ENCODE measurements around the gene TUSC2.
"Not testable (repeated sequence)": the region's sequence is repeated elsewhere in the genome, so short reads cannot be mapped to it uniquely, and the experiment has no call there.

The TUSC2 gene

DNA sequence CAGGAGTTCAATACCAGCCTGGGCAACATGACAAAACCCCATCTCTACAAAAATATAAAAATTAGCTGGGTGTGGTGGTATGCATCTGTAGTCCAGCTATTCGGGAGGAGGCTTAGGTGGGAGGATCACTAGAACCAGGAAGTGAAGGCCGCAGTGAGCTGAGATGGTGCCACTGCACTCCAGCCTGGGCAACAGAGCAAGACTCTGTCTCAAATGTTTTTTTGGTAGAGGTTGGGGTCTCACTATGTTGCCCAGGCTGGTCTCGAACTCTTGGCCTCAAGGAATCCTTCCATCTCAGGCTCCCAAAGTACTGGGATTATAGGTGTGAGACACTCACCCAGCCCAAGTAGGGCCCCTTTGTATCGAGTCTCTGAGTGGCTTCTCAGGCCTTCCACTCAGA lies 33.9 kb downstream of the TUSC2 start:
- DNase-seq (ENCODE audit: low spot score) = no peak

DNA sequence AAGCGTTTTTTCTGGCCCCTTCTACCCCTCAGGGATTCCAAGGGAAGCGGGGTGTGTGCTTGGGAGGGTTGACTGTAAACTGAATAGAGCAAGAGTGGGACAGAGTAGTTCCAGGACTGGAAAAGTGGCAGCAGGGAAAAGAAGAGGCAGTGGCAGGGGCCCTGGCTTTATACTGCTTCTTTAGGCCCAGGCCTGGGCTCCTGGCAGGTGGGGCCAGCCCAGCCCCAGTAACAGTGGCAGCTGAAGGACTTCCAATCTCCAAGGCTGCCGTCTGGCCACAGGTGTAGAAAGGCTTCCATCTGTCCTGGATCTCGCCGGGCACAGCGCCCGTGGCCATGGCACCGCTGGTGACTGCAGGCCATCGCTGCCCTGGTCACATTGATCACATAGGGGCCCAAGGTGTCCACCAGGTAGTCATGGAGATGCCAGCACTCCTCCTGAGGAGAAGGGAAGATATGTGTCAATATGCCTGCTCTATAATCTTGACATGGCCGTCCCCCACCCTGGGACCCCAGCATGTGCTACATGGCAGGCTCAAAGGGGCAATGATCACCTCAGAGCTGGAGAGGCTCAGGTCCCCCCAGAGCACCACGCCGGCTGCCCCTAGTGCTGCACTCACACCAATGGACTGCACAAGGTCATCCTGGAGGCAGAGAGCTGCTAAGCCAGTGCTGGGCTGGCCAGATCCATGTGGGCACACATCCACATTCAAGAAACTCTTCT lies 34.8 kb downstream of the TUSC2 start:
- no peak for DNase-seq (ENCODE audit: low spot score)

DNA sequence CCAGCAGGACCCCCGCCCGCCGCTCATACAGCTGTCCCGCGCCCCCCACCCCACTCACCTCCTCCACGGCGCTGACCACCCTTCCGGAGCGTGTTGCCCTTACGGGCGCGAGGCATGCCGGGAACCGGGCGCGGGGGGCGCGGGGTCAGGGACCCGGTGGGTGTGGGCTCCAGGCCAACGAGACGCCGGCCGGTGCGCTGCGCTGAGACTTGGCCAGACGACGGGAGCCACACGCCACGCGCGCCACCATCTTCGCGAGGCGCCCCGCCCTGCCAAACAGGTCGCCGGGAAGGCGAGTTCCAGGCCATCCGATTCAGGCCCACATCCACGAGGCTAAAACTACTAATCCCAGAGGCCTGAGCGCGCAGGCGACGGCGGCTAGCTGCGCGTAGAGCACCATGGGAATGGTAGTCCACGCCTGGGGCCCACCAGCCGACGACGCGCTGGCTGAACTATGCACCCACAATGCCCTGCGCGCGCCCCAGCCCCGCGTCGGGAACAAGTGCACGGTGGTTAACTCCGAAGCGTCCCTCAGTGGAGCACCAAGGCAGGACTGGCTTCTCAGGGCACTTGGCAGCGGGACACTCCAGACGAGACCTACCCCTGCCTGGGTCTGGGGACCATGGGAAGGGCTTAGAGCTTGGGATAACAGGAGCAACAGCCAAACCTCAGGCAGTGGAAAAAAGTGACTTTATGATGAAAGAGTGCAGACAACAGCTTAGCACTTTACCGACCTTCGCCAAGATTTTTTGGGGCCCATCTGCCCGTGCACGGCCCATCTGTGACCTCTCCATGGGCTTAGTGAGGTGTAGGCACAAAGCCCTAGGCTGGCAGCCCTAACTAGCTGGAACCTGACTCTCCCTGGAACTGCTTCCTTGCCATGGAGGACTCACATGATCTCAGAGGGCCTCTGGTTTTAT lies 35.6 kb downstream of the TUSC2 start, which contains the start of gene IFRD2:
IFRD2 (minus strand) TSS at position 271 of the 920 bp plus-strand sequence; CDS start at position 116, 155 bp downstream.
- peak; percentile 98 for DNase-seq (ENCODE audit: low spot score)

DNA sequence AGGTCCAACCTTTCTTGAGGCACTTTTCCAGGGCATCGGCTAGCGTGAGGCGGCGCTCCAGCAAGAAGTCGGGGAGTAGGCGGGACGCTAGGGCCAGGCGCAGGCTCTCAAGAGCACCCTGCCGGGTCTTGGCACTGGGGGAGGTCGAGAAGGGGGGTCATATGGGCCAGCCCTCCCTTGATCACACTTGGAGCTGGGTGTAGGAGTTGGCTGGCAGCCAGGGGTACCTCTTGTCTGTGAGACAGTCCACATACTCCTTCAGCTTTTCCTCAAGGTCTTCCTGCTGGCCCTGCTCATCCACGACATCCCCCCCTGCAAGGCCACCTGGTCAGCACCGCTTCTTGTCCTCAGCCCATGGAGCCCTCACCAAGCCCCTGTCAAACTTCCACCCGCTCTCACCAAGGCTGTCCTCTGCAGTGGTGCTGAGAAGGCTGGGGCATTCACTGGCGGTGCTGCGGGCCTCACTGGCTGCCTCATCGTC lies 37.8 kb downstream of the TUSC2 start:
- DNase-seq (ENCODE audit: low spot score) = no peak

DNA sequence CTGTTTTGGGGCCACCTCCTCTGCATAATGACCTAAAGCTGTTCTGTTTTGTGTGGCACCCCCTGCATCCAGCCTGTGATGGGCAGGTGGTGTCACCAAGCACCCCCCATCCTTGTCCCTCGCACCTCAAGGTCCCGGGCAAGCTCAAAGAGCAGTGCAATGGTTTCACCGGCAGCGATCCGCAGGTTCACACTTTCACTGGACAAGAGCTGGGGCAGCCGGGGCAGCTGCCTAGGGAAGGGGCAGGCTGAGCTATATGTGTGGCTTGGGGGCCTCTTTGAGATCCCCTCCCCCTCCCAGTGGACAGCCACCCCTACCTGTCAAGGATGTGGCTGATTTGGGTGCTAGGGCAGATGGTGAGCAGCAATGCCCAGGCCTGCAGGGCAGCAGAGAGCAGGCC lies 38.9 kb downstream of the TUSC2 start:
- DNase-seq (ENCODE audit: low spot score) = no peak

DNA sequence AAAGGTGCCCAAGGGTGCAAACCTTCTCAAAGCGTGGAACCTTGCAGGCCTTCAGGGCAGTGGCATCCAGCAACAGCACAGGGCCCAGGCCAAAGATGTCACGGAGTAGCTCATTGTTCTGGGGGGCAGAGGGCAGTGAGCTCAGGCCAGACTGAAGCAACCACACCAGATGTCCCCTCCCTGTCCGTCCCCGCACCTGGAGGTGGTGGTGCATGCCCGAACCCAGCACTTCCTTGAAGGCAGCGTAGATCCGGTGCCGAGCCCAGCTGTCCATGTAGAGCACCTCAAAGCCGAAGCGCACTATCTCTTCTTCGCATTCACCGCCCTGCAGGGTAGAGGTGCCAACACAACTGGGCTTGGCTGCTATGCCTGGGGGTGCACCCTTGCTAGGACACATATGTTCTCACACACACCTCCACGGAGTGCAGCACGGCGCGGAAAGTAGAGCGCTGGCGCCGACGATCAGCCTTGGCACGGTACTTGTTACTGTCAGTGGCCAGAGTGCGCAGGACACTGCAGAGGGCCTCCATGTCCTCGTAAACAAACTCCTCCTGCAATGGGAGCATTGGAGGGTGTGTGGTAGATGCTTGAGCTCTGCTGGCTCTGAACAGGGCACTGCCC lies 39.5 kb downstream of the TUSC2 start:
- no peak for DNase-seq (ENCODE audit: low spot score)

DNA sequence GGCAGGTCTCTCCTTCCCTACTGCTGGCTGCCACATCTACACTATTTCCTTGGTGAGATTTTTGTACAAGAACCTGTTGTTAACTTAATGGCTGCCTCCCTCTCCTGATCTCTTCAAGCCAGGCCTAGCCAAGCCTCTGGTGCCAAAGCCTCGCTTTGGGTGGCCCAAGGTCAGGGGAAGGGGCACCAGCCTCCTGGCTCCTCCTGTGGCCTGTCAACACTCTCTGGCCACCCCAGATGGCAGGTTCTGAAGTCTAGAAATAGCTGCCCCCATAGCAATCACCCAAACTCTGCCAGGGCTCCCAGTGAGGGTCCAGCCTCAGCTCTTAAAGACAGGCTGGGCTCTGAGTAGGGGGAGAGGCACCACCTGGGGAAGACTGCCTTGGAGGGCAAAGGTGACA lies 40.8 kb downstream of the TUSC2 start:
- DNase-seq (ENCODE audit: low spot score) = no peak

DNA sequence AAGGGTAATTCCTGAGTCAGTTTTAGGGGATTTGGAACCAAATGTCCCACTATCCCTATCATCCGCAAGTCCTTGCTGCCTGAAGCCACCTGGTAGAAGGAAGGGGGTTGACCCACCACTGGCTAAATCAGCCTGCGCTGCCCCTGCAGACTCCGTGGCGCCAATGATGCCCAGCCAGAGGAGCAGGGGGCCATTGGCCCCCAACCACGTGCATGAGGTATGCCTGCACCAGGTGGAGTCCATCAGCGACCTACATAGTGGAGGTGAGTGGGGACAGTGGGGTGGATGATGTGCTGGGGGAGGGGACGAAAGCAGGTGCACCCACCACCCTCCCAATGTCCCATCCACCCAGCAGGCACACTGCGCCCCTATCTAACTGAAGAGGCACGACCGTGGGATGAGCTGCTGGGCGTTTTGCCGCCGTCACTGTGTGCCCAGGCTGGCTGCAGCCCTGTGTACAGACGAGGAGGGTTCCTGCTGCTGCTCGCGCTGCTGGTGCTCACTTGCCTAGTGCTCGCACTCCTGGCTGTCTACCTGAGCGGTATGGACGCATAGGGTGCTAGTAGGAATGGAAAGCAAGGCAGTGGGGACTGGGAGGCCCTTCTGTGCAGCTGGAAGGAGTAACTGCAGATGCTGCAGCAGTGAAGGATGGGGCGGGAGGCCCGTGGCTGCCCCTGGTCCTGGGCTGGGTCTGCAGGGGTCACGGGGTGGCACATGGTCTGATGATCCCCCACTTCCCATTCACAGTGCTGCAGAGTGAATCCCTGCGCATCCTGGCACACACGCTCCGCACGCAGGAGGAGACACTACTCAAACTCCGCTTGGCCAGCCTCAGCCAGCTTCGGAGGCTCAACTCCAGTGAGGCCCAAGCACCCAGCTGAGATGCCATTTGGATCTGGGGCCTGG lies 41.4 kb downstream of the TUSC2 start:
- DNase-seq (ENCODE audit: low spot score) = no peak

DNA sequence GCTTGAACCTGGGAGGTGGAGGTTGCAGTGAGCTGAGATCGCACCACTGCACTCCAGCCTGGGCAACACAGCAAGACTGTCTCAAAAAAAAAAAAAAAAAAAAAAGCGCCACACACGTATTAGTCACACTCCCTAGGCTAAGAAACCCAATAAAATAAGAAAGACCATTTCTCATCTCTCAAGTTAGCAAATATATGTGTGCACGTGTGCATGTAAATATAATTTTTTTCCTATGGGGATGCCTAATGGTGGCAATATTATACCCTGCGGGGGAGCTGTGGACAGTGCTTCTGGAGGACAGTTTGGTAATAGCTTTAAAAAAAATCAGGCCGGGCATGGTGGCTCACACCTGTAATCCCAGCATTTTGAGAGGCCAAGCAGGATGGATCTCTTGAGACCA lies 43.9 kb downstream of the TUSC2 start:
- DNase-seq (ENCODE audit: low spot score) = not testable (repeated sequence)

DNA sequence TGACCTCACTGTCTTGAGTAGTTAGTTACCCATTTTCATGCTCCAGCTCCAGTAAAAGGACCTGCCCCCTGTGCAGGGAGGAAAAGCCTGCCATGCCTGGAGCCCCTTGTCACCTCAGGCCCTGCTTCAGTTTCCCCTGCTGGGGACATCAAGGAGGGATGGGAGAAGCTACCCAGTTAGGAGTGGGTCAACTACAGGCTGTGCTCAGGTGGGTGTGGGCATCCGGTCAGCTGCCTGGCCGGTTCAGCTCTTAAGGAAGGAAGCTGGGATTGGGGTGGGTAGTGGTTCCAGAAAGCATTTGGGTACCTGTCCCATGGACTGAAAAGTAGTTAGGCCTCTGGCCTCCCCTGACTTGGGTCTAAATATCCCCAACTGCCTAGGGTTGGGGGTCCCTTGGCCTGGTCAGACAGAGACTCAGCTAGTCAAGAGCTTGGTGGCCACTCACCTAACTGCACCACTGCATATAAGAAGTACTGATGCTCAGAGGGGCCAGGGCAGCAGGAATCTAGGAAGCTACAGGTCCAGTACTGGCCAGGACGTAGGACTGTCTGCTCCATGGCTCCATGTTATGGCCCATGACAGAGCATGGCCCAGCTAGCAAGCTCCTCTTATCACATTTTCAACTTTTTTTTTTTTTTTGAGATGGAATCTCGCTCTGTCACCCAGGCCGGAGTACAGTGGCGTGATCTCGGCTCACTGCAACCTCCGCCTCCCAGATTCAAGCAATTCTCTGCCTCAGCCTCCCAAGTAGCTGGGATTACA lies 48.6 kb downstream of the TUSC2 start:
- DNase-seq (ENCODE audit: low spot score) = no peak

DNA sequence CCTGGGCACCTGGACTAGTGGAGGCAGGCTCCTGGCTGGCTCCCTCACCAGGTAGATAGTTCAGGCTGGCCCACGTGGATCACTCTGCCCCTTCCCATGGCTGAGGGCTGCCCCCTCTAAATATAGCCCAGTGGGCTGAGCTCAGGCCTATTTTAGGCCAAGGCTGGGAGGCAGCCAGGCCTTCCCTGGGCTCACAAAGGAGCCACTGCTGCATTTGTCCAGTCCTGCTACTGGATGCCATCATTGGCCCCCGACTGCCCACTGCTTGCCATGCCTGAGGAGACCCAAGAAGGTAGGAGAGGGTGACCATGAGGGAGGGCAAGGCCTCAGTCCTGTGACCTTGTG lies 49.2 kb downstream of the TUSC2 start, which contains the start of gene LSMEM2:
LSMEM2 (plus strand) TSS at position 208 of the 345 bp plus-strand sequence; CDS start at position 235, 27 bp downstream.
- DNase-seq (ENCODE audit: low spot score) = no peak

DNA sequence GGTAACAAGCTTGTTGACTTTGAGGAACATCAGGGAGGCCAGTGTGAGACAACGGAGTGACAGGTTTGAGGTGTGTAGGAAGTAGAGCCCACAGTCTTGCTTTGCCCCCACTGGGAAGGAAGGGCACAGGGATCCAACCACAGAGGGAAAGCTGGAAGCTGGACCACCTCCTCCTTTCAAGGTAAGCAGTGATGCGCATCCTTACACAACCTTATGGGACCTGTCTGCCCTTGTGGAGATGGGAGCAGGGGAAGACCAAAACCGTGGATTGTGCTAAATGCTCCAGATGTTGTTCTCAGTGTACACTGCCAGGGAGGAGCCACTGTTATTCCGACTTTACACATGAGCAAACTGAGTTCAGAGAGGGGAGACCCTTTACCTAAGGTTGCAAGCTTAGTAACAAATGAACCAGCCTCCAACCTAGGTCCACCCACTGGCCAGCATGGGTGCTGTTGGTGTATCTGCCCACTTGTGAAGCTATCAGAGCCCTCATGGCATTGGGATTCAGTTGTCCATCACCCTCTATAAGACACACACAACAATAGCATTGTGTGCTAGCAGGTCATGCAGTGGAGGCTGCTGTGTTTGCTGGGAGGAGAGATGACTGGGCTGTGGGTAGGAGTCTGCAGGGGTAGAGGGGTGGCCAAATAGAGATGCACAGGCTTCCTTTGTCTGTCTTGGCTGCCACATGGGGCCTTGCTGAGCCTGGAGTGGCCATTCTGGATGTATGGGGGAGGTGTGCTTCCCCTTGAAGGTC lies 49.7 kb downstream of the TUSC2 start:
- no peak for DNase-seq (ENCODE audit: low spot score)

DNA sequence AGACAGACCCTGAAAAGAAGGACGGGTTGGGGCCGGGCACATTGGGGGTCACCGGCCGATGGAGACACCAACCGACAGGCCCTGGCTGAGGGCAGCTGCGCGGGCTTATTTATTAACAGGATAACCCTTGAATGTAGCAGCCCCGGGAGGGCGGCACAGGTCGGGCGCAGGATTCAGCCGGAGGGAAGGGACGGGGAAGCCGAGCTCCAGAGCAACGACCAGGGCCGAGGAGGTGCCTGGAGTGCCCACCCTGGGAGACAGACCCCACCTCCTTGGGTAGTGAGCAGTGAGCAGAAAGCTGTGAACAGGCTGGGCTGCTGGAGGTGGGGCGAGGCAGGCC lies 51.3 kb downstream of the TUSC2 start:
- DNase-seq (ENCODE audit: low spot score) = no peak

DNA sequence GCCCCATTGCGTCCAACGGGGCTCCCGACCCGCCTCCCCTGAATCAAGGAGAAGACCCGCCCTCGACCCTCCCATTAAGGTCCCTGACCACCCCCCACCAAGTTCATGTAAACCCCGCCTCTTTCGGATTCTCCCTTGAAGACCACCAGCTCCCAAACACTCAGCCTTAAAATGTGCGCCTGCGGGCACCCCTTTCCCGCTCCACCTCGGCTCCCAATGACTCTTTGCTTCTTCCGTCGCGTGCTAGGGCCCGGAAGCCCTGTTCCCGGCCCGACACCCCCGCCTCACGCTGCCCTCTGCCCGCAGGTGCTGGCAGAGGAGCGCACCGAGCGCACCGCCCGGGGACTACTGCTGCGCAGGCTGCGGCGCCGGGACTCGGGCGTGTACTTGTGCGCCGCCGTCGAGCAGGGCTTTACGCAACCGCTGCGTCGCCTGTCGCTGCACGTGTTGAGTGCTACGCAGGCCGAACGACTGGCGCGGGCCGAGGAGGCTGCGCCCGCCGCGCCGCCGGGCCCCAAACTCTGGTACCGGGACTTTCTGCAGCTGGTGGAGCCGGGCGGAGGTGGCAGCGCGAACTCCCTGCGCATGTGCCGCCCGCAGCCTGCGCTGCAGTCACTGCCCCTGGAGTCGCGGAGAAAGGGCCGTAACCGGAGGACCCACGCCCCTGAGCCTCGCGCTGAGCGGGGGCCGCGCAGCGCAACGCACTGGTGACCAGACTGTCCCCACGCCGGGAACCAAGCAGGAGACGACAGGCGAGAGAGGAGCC lies 51.8 kb downstream of the TUSC2 start:
- DNase-seq (ENCODE audit: low spot score) = no peak

DNA sequence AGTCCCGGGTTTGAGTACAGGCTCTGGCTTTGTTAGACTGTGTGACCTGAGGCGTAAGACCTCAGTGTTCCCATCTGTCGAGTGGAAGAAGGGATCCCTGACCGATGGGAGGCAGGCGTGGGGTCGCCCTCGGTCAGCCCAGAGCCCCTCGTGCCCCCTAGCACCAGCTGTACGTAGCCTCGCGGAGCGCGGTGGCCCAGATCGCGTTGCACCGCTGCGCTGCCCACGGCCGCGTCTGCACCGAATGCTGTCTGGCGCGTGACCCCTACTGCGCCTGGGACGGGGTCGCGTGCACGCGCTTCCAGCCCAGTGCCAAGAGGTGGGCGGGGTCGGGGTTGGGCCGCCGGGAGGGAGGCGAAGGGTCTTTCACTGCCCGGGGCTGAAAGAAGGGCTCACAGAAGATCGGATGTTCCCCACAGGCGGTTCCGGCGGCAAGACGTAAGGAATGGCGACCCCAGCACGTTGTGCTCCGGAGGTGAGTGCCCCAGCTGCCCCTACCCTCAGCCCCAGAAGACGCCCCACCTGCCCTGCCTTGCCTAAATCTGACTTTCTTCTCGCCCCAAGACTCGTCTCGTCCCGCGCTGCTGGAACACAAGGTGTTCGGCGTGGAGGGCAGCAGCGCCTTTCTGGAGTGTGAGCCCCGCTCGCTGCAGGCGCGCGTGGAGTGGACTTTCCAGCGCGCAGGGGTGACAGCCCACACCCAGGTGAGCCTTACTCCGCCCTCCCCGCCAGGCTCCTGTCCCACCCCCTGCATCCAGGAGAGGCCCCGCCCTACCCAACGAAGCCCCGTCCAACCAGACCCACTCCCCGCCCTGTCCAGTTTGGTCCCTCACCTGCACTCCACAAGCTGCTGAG lies 52.7 kb downstream of the TUSC2 start:
- DNase-seq (ENCODE audit: low spot score) = no peak
